ENCODE results near the gene MPO. TPM values are rescaled to one million over a fixed set of nuclear protein-coding genes. Genes with fewer than 3 reads are reported as not detected.

MPO gene
- total RNA-seq, 1 experiment from 2014 or later = 5.2 TPM

- Histone ChIP-seq H3K27ac (peak overlapping the region; percentile 48), H3K4me3 (no peak overlapping the region), H3K4me1 (peaks cover 16% of the 10 kb centered on the region), H3K36me3 (no peaks in the 10 kb centered on the region), H3K27me3 (no peaks in the 10 kb centered on the region), H3K9me3 (replicated peaks) (no peaks in the 10 kb centered on the region)
- DNase-seq = peak; percentile 37 to 59
Observed at GRCh38 chr17:58313815-58314705, 33.3 kb upstream of the MPO start.

GRCh38 chr17:58312829-58313228 is 32.1 kb upstream of the MPO start:
- no peaks in the 10 kb centered on the region for H3K9me3 ChIP-seq (replicated peaks)
- H3K36me3 ChIP-seq = no peaks in the 10 kb centered on the region
- no peaks in the 10 kb centered on the region; the same call in 1 of the 2 replicates for H3K27me3 ChIP-seq
- no peak for DNase-seq
- no peak overlapping the region for H3K27ac ChIP-seq
- H3K4me1 ChIP-seq = peaks cover 16% of the 10 kb centered on the region
- H3K4me3 ChIP-seq = no peak overlapping the region

GRCh38 chr17:58312021-58312630 is 31.4 kb upstream of the MPO start:
- no peak for DNase-seq
- H3K4me3 ChIP-seq = no peak overlapping the region
- H3K36me3 ChIP-seq = no peaks in the 10 kb centered on the region
- H3K4me1 ChIP-seq = peaks cover 16% of the 10 kb centered on the region
- H3K27ac ChIP-seq = no peak overlapping the region
- H3K27me3 ChIP-seq = no peaks in the 10 kb centered on the region; the same call in 1 of the 2 replicates
- H3K9me3 ChIP-seq (replicated peaks) = no peaks in the 10 kb centered on the region

- DNase-seq = peak in 1 of 2 experiments; percentile 0
- Histone ChIP-seq H3K9me3 (replicated peaks) (no peaks in the 10 kb centered on the region), H3K27me3 (no peaks in the 10 kb centered on the region; the same call in 1 of the 2 replicates), H3K4me1 (peaks cover 16% of the 10 kb centered on the region), H3K36me3 (no peaks in the 10 kb centered on the region), H3K4me3 (no peak overlapping the region), H3K27ac (no peak overlapping the region)
Observed at GRCh38 chr17:58311429-58311894, 30.7 kb upstream of the MPO start.

GRCh38 chr17:58310511-58311428 is 30.0 kb upstream of the MPO start:
- Histone ChIP-seq H3K4me3 (no peak overlapping the region), H3K4me1 (peaks cover 16% of the 10 kb centered on the region), H3K27me3 (no peaks in the 10 kb centered on the region; the same call in 1 of the 2 replicates), H3K27ac (no peak overlapping the region), H3K36me3 (no peaks in the 10 kb centered on the region), H3K9me3 (replicated peaks) (no peaks in the 10 kb centered on the region)
- no peak for DNase-seq

GRCh38 chr17:58309918-58310259 is 29.2 kb upstream of the MPO start:
- no peaks in the 10 kb centered on the region for H3K36me3 ChIP-seq
- DNase-seq = no peak

GRCh38 chr17:58308985-58309917 is 28.5 kb upstream of the MPO start:
- Histone ChIP-seq H3K27me3 (no peaks in the 10 kb centered on the region; the same call in 1 of the 2 replicates), H3K4me1 (peaks cover 11% of the 10 kb centered on the region), H3K9me3 (replicated peaks) (no peaks in the 10 kb centered on the region), H3K27ac (no peak overlapping the region), H3K36me3 (no peaks in the 10 kb centered on the region), H3K4me3 (no peak overlapping the region)
- no peak for DNase-seq

More at GRCh38 chr17:58309918-58310259, 29.2 kb upstream of the MPO start:
- Histone ChIP-seq H3K27ac (no peak overlapping the region), H3K4me3 (no peak overlapping the region), H3K27me3 (no peaks in the 10 kb centered on the region; the same call in 1 of the 2 replicates), H3K9me3 (replicated peaks) (no peaks in the 10 kb centered on the region), H3K4me1 (peaks cover 16% of the 10 kb centered on the region)

GRCh38 chr17:58308173-58308984 is 27.6 kb upstream of the MPO start:
- no peaks in the 10 kb centered on the region for H3K9me3 ChIP-seq (replicated peaks)
- peak in 1 of 2 experiments; percentile 27 for DNase-seq
- H3K4me1 ChIP-seq = peaks cover 2% of the 10 kb centered on the region
- H3K27ac ChIP-seq = no peak overlapping the region
- H3K4me3 ChIP-seq = no peak overlapping the region
- peaks cover 4% of the 10 kb centered on the region; the same call in 1 of the 2 replicates for H3K27me3 ChIP-seq
- H3K36me3 ChIP-seq = no peaks in the 10 kb centered on the region

GRCh38 chr17:58307468-58308172 is 26.9 kb upstream of the MPO start:
- H3K4me1 ChIP-seq = no peaks in the 10 kb centered on the region
- DNase-seq = no peak
- no peak overlapping the region for H3K27ac ChIP-seq
- no peak overlapping the region for H3K4me3 ChIP-seq
- no peaks in the 10 kb centered on the region for H3K36me3 ChIP-seq
- no peaks in the 10 kb centered on the region for H3K9me3 ChIP-seq (replicated peaks)
- peaks cover 4% of the 10 kb centered on the region; the same call in 1 of the 2 replicates for H3K27me3 ChIP-seq

- no peak for DNase-seq
- Histone ChIP-seq H3K9me3 (replicated peaks) (no peaks in the 10 kb centered on the region), H3K4me3 (no peak overlapping the region), H3K27me3 (peaks cover 4% of the 10 kb centered on the region; the same call in 1 of the 2 replicates), H3K36me3 (no peaks in the 10 kb centered on the region), H3K27ac (no peak overlapping the region), H3K4me1 (no peaks in the 10 kb centered on the region)
Observed at GRCh38 chr17:58306131-58306951, 25.6 kb upstream of the MPO start.

GRCh38 chr17:58305626-58306025 is 24.9 kb upstream of the MPO start:
- Histone ChIP-seq H3K27me3 (peaks cover 4% of the 10 kb centered on the region; the same call in 1 of the 2 replicates), H3K27ac (no peak overlapping the region), H3K9me3 (replicated peaks) (no peaks in the 10 kb centered on the region), H3K36me3 (no peaks in the 10 kb centered on the region), H3K4me1 (no peaks in the 10 kb centered on the region), H3K4me3 (no peak overlapping the region)
- no peak for DNase-seq
